OCI-LY3 (cell line): Measurements from ENCODE around the gene PPM1M.

Source experiments
- EZH2phosphoT487 ChIP-seq: fragments of 200-600 bp; shearing (Covaris generic); IDR thresholded peaks from 2 replicates; pipeline ENCODE4 v1.6.1; 2018; ENCODE audit warnings: antibody characterized with exemption, mixed run types, low read depth
- TF ChIP-seq, protein P1 (sequence below): fragments of 200-600, 300-600 bp; sonication (generic); IDR thresholded peaks from 2 replicates; pipeline ENCODE4 v1.5.1; 2014; ENCODE audit warnings: antibody characterized with exemption, low read length, low read depth

DNA sequence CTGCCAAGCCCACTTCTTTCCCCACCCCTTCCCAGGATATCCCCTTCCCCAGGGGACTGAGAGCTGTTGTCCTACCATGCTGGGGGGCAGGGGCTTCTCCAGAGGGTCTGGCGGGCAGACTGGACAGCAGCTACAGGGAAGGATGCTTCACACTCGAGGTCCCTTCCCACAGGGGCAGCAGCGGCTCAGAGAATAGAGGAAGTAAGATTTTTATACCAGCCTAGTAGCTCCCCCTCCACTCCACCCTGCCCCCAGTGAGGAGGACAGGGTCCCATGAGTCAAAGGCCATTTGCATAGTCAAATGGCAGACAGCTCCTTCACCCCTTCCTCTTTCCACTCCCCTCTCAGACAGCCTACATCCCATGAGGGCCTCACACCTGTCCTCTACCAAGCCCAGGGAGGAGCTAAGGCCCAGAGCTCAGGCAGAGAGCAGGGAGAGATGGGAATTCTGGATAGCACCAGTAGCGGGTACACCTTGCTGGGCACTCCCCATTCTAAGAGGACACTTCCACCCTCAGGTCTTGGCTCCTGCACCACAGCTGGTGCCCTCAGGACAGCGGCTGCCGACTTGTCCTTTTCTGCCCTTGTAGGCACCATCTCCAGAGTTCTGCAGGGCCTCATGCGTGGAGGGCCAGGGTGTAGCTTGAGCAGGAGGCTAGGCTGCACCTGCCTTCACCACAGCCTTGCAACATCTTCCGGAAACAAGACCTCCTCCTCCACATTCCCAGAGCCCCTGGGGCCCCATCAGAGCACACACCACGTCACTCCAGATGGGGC lies 19.9 kb upstream of the PPM1M start, which contains the start of gene TLR9:
- TF ChIP-seq, protein P1, sequence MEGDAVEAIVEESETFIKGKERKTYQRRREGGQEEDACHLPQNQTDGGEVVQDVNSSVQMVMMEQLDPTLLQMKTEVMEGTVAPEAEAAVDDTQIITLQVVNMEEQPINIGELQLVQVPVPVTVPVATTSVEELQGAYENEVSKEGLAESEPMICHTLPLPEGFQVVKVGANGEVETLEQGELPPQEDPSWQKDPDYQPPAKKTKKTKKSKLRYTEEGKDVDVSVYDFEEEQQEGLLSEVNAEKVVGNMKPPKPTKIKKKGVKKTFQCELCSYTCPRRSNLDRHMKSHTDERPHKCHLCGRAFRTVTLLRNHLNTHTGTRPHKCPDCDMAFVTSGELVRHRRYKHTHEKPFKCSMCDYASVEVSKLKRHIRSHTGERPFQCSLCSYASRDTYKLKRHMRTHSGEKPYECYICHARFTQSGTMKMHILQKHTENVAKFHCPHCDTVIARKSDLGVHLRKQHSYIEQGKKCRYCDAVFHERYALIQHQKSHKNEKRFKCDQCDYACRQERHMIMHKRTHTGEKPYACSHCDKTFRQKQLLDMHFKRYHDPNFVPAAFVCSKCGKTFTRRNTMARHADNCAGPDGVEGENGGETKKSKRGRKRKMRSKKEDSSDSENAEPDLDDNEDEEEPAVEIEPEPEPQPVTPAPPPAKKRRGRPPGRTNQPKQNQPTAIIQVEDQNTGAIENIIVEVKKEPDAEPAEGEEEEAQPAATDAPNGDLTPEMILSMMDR = no peak
- no peak for TF ChIP-seq EZH2phosphoT487
